Ramos (cell line): ENCODE data around the gene IVD.

Experiments used
- in situ Hi-C: fragments of 300-500 bp; cut with MboI; formaldehyde crosslinking; loops from one replicate; pipeline ENCODE4 v1.14.3; 2022; ENCODE audit warnings: low sequenced_read_pairs; ENCODE audit not compliant: unreplicated experiment

IVD gene

DNA sequence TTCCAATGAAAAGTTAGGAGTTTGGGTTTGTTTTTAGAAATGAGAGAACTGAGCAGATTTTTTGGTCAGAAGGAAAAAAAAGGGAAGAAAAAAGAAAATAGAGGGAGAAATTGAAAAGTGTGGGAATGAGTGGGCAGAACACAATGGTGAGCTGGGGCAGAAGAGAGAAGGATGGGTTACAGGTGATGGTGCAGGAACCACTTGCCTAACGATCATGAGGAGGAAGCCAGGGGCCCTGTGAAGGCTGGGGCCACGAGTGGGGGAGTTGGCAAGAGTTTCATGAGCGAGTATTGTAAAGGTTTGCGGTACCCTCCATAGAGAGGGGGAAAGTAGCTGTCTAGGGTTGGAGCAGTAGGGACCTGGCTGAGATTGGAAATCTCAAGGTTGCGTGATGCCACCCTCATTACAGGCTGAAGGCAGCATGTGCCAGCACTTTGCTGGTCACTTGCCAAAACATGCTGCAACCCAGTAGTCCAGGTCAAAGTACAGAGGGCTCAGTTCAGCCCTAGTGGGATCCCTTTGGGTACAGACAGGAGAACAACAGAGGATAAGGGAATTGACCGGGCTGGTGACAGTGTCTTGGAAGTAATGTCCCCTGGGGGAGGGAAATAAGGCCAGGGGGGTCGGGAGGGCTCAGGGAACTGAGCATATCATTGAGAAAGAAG, 6.6 kb downstream of the IVD start:
- in situ Hi-C loops: no loop called here

DNA sequence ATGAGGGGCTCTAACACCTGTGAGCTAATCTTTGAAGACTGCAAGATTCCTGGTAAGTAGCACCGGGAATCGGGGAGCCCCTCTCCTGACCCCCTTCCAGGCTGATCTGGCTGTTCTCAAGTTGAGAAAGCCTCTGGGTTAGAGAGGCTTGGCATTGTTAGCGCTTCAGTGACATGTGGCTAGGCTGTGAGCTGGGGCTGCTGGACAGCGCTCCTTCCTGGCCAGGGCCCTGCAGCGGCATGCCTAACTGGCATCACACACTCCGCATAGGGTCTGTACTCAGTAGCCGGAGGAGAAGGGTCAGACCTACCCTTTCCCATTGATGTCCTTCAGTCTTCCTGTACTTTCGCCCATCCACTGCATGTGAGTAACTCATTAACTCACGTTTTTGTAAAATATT, 7.4 kb downstream of the IVD start:
- in situ Hi-C loops: no loop called here

DNA sequence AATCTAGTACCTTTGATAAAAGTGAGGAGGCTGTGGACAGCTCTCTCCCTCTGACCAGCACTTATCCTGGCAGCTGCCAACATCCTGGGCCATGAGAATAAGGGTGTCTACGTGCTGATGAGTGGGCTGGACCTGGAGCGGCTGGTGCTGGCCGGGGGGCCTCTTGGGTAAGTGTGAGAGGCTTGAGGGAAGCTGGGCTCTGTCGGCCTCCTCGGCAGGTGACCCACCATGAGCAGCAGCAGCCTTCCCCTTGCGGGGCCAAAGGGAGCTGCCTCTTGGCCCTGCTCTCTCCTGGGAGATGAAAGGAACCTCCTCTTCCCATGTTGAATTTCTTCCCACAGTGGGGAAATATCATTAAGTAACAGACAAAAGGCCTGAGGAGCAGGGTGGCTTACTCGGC, 9.2 kb downstream of the IVD start:
- in situ Hi-C loops: no loop called here

DNA sequence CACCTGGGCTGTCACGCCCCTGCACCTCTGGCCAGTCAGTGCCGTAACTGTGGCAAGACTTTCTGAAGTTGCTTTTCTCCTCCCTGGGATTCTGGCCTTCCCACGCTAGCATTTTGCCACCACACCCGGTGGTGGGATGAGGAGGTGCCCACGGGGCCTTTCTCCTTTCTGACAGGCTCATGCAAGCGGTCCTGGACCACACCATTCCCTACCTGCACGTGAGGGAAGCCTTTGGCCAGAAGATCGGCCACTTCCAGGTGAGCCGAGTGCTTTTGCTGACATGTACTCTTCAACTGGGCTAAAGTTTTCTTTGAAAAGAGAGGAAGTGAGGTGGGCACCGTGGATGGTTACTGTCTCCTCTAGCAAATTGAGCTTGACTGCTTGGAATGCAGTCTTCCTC, 9.6 kb downstream of the IVD start:
- in situ Hi-C loops: no loop called here

DNA sequence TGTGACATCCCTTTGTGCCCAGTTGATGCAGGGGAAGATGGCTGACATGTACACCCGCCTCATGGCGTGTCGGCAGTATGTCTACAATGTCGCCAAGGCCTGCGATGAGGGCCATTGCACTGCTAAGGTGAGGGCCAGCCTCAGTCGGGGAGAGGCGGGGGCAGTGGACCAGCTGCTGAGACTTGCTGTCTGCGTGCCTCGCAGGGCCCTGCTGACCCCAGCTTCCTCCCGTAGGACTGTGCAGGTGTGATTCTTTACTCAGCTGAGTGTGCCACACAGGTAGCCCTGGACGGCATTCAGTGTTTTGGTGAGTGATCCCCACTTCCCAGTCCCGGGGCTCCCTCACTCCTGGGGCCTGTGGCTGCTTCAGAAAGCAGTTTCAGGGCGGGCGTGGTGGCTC, 10.5 kb downstream of the IVD start:
- in situ Hi-C loops: no loop called here

DNA sequence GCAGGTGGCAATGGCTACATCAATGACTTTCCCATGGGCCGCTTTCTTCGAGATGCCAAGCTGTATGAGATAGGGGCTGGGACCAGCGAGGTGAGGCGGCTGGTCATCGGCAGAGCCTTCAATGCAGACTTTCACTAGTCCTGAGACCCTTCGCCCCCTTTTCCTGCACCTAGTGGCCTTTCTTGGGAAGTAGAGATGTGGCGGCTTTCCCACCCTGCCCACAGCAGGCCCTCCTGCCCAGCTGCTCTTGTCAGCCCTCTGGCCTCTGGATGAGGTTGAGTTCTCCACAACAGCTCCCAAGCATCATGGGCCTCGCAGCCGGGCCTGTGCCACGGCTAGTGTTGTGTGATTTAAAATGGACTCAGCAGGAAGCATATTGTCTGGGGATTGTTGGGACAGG, 12.5 kb downstream of the IVD start:
- in situ Hi-C loops: no loop called here

DNA sequence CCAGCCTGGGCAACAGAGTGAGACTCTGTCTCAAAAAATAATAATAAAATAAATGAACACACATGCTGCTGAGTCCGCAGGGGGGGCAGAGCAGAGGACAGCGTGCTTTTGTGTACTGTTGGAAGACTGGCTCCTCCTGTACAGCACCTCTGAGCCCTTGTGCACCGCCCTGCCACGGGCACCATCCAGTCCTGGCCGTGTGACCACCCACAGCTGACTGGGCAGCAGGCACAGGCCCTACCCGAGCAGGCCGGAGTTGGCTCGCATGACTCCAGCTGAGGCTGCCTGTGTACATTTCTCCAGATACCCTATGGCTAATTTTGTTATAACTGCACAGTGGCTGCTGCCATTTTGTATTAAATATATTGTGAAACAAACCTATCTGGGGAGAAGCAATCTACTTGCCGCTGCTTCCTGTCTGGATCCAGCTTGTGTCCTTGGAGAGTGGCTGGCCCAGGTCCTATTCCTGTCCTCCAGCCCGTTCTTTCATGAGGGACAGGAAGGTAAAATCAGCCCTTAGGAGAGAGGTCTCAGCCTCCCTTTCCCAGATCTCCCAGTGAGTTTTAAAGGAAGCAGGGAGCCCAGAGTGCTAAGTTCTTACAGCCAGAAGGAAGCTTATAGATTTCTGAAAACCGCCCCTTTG, 14.6 kb downstream of the IVD start:
- in situ Hi-C loops: loop anchor here (5.0 kb wide), 1 partner anchor 73 kb away; no protein-coding TSS in a partner anchor

DNA sequence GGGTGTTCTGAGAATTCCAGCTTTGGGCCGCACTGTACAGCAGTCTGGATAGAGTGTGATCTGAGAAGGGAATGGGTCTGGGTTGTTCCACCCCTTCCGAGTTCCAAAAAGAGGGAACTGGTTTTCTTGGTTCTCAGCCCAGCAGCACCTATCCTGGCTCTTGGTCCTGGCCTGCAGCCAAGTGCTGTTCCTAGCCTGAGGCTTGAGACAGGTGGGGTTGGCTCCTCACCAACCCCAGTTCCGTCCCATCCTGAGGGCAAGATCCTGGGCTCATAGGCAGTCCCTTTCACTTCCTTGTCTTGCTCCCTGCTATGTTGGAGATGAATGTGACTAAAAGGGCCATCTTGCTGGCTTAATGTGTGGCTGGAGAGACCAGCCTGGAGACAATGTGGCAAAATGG, 15.2 kb downstream of the IVD start:
- in situ Hi-C loops: loop anchor here (5.0 kb wide), 1 partner anchor 73 kb away; no protein-coding TSS in a partner anchor

DNA sequence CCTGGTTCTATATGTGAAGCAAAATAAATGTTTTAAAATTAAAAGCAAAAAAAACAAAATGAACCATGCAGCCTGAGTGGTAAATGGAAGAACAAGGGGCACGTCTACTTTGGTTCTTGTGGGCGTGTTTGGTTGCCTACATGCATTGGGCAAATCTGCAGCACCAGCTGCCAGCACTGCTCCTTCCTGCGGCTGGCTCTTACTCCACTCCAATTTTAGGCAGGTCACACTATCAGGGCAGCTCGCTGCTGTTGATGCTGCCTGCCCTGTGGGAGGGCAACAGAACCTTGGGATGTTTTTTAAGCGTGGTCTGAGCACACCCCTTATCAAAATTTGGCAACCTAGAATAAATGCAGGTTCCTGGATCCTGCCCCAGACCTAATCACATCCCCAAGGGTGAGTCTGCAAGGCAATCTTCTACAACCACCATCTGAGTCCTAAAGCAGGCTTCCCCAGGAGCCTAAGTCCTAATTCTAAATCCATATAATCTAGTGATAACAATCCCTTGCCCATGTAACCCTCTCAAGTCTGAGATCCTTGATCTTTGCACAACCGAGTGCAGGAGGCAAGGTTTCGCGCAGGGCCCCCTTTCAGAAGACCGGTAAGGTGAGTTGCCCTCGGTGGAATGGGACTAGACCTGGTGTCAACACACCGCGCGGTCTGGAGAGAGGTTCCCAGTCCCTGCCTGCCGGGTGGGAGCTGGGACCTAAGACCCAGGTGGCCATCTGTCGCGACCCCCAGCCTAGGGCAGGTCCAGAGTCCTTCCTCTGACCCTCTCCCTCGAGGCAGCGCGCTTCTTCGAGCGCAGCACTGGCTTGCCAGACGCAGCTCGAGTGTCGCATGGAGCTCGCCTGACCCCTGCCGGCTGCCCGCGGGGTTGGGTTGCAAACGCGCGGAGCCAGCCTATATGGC, 15.9 kb downstream of the IVD start:
- in situ Hi-C loops: loop anchor here (5.0 kb wide), 1 partner anchor 74 kb away; no protein-coding TSS in a partner anchor

DNA sequence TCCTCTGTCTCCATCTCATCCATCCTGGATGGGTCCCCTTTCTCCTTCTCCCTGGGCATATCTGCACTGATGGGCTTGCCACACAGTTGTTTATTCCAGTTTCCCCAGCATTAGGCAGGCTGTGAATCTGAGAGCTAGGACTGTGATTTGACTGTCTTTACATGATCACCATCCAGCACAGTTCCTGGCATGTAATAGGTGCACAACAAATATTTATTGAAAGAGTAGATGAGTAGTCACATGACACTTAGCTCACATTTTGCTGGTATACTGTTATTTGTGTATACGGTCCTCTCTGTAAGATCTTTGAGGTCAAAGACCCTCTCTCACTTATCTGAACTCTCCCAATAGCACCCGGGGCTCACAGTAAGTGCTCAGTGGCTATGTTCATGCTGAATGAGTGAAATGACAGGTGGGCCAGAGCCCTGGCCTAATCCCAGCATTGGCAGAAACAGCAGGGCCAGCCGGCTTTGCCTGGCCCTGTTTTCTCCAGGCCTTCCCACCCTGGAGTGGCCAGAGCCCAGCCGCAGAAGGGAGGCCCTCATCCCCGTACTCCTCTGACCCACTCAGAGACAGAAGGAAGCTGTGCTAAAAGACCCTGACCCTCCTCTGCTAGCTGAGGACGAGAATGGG, 19.0 kb downstream of the IVD start:
- in situ Hi-C loops: loop anchor here (5.0 kb wide), 1 partner anchor 77 kb away; no protein-coding TSS in a partner anchor

DNA sequence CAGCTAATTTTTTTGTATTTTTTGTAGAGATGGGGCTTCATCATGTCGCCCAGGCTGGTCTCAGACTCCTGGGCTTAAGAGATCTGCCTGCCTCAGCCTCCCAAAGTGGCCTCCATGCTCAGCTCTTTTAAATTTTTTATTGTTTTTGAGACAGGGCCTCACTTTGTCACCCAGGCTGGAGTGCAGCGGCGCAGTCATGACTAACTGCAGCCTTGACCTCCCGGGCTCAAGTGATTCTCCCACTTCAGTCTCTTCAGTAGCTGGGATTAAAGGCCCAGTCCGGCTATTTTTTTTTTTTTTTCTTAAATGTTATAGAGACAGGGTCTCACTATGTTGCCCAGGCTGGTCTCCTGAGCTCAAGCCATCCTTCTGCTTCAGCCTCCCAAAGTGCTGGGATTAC, 20.1 kb downstream of the IVD start:
- in situ Hi-C loops: no loop called here

DNA sequence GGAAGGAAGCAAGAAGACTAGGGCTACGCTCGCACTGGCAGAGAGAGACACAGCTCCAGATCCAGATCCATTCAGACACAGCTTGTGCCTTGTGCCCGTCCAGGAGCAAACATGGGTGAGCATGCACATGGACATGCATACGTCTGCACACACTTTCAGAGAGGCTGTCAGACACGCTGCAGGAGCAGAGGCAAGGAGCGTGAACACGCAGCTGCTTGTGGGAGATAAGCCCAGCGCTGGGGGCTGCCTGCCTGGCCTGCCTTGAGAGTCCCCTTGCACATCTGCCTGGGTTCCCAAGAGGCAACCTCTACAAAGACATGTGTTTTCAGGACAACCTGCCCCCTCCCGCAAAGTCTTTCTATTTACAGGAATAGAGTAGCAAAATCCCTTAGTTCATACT, 21.6 kb downstream of the IVD start:
- in situ Hi-C loops: no loop called here

DNA sequence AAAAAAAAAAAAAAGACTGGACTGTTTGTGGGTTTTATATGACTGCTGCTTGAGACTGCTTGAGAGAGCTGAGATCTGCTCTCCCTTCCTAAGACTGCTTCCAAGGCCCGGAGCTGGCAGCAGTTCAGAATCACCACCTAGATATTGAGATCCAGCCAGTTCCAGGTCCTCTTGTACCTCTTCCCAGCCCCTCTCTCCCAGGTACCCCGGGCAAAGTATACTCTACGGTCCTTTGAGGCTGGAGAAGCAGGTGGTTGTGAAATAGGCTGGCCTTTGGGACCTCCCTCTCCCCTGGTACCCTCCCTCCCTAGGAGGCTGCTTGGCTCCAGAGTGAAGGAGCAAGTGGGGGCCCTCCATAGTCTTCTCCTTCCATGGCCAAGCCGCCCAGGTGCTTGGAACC, 22.6 kb downstream of the IVD start:
- in situ Hi-C loops: no loop called here

DNA sequence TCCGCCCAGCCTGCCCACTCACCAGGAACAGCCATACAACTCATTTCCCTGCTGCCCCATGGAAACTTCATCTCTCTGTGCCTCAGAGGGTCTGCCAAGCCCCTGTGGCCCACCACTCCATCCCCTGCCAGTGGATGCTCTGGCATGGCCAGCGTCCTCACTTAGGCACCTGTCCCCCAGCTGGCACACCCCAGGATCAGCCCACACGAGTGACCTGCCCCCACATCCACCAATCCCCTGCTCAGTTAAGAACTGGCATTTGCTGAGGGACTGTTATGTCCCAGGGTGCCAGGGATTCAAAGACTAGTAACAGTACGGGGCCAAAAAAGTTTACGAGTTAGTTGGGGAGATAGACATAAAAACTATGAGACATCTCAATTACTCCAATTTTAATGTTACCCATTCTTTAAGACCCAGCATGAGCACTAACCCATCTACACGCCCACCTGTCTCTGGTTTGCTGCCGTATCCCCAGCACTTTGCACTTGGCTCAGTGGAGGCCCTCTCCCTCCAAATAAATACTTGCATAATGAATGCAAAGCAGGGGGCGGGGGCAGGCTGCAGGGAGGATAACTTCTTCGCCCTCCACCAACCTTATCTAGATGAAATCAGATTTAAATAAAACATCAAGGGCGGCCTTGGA, 23.6 kb downstream of the IVD start:
- in situ Hi-C loops: no loop called here

DNA sequence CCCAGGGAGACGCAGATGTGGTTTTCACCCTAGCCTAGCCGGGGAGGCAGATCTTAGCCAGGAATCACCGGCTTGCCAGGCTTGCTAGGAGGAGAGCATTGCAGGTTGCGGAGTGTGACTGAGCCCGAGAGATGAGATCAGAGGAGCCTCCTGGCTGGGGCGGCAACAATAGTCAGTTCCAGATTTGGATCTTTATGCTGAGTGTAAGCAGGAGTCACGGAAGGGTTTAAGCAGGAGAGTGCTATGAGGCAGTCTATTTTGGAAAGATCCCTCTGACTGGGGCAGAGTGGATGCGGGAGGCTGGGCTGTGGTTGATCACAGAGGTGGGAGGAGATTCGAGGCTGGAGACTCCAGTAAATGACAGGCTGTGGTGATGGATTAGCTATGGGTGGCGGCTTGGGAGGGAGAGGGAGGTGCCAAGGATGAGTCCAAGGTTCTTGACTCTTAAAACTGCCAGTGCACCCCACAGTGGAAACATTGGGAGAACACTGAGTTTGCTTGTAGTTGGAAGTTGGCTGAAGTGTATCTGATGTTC, 24.7 kb downstream of the IVD start:
- in situ Hi-C loops: no loop called here

DNA sequence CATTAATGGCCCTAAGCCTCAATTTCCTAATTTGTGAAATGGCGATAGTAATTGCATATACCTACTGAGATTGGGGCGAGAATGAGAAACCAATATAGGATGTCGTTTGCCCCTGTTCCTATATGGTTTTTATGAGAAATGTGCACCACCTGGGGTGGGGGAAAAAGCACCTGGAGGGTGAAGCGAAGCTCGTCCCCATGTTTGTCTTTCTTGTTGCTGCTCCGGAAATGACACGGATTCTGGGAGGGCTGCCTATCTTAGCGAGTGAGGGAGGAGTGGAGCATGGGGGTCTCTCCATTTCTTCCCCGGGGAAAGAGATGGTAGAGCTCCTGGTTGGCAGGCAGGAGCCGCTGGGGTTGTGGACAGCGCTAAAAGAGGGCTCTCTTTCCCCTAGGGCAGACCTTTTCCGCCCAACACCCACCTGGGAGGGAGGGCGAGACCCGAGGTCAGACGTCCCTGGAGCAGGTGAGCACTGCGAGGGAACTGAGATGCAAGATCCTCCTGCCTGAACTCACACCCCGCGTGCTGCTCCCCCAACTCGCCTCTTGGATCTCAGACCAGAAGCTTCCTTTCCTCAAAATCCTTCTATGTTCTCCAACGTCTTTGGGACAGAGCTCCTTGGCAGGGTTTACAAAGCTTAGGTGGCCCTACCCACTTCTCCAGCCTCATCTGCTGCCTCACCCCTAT, 29.6 kb downstream of the IVD start:
- in situ Hi-C loops: no loop called here

DNA sequence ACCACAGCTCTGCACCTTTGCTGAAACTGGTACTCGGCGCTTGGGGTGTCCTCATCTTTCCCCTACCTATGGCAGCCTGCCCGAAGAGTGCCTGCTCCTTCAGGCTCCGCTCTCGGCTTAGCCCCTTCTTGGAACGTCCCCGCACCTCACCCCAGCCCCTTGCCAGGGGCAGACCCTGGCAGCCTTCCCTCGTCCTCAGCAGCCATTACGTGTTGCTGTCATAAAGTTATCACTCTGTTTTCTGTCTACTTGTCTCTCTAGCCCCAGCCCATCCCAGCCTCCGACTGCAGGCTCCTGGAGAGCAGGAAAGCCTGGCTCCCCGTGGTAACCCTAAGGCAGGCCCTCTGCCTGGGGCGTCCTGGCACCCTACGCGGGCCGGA, 30.1 kb downstream of the IVD start:
- in situ Hi-C loops: no loop called here

DNA sequence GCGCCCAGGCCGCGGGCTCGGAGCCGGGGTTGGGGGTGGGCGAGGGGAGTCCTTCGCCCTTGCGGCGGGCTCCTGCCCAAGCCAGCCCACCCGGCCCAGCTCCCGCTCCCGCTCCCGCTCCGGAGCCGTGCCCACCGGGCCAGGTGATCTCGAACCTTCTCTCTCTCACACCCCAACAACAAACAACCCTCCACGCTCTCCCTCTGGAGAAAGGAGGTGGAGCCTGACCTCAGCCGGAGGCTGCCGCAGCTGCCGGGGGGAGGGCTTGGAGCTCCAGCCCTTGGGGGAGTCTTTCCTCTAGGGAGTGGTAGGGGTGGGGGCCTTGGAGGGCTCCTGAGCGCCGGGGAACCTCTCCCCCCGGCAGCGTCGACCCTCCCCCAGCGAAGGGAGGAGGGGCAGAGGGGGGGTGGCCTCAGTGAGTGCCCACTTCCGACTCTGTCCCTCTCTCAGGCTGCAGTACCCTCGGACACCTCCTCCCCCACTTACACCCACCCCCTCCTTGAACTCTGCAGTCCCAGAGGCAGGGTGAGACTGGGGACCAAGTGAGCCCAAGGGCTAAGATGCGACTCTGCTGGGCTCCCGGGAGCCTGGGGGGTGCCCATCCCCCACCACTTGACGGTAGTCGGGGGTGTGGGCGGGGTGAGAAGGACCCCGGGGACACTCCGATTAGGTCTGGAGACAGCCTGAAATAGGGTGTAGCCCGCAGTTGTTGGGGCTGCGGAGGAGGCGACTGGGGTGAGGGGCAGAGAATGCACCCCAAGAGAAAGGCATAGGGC, 30.7 kb downstream of the IVD start:
- in situ Hi-C loops: no loop called here
